Glomerular endothelial cell (primary cell): ENCODE data around the gene ARL15. TPM values are rescaled to one million over a fixed set of nuclear protein-coding genes. Genes with fewer than 3 reads are reported as not detected.

Source experiments
- DNase-seq: peaks from one replicate; pipeline ENCODE4 v3.0.0-alpha.2; 2011; ENCODE audit warnings: low read depth, low spot score; ENCODE audit errors: extremely low read depth
- total RNA-seq: library from RNA; depleted of rRNA; stranded (reverse); fragments of >200 nt; gene quantifications from 2 replicates; pipeline ENCODE4 v1.2.3, GENCODE V29; 2015

ARL15 gene
- total RNA-seq, 1 donor from 2014 or later, result 30.1 TPM

DNA sequence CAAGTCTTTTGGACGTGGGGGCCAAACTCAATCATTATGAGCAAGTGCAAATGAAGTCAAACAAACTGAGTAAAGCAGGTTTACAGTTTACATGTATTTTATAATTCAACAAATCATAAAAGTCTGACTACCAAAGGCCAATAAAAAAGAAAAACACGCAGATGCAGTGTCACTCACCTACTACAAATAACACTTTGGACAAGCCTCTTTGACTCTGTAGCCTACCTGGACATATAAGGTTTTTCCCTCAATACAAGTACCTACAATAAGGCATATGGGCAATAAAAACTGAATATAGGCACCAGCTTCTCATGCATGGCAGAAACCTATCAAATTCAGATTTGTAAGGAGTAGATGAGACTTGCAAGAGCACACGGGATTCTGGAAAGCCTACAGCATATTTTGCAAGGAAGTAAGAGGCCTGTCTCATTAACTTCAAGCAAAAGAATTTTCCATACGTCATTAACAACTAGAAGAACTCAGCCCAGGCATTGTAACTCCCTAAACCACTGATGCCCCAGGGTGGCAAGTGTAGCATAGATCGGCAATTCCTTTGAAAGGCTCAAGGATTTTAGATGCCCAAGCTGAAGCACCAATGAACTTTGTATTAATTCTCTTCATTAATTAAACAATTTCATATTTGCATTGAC, 21.7 kb downstream of the ARL15 start:
- DNase-seq, result no peak

DNA sequence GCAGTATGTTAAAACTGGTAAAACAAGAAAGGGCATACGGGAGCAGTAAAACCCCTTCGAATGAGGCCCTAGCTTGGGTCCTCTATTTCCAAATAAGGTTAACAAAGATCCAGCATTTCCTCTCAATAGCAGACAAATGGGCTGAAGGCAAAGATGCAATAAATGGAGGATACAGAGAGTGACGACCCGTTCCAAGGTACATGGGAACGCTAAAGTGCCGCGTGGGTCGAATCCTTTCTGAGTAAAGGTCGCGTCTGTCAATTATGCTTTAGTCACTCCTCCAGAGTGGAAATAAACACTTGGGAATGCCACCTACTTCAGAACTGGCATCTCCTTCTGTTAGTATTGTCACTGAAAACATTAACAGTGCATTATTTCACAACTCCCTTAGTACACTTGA, 24.7 kb downstream of the ARL15 start:
- DNase-seq, result no peak

DNA sequence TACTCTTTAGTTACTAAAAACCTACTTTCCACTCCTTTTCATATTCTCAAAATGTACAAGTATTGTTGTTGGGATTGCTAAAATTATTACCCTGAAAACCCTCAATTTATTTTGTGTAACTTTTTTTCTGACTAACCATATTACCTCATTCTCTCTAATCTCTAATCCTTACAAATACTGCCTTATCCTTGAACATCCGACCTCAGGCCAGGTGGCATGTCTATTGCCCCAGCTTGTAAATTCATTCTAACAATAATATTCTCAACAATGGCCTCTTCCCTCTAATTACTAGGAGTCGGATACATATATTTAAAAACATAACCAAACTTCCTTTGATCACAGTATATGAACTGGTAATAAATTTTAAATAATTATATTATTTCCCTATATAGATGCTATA, 25.8 kb downstream of the ARL15 start:
- no peak for DNase-seq

DNA sequence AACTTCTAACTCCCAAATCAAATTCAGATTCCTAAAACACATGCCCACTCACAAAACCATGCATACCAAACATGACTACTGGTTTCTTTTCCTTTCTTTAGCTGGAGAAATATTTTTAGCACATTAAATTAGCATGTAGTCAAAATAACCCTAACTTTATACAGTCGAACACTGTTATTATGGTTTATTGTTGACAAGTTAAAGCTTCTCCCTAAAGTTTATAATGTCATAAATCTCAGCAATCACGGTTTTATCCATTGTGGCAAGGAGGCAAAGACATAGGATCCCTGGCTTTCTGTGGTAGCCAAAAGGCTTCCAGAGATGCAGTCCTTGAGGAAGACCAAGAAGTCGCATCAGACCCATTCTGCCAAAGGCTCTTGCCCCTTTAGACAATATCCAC, 27.5 kb downstream of the ARL15 start:
- DNase-seq, result no peak

DNA sequence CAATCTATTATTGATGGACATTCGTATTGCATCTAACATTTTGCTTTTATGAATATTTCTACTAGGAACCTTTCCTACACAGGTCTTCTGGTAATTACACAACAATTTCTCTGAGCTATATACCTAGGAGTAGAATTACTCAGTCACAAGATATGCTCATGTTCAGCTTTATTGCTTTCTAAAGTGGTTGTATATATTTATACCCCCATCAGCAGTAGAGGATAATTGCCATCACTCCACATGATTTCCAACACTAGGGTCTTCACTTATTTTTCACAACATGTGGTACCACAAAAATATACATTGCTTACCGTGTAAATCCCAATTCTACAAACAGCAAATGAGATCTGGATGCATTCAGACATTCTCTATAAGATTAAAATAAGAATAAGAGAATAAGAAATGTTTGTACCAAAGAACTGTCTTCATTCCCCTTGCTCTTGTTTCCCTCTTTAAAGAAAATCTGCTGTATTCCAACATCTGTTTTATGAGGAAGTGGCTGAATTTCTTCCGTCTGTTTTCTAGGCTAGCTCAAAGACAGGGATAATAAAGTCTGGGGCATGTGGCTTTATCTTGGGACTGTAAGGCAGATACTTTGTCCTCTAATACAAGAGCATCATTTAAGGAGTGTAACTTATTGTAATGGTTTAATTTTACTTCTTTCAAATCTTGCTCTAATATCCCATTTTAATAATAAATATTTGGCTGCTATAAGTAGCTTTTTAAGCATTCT, 28.2 kb downstream of the ARL15 start:
- DNase-seq, result no peak

DNA sequence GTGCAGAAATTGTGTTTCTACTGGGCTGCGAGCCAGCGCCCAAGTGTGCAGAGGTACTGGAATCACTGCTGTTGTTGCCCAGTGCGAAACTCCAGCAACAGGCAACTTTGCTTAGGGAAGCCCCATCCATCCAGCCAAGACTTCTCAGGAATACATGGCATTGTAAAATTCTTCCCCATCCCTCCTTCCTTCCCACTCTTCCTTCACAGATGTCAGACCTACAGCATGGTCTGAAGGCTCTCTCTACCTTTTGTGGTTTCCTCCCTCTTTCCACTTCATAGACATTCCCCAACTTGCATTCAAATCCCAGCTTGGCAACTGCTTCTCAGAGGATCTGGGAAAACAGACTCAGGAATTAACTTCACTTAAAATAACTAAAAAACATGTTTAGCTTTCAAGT, 30.4 kb downstream of the ARL15 start:
- no peak for DNase-seq

DNA sequence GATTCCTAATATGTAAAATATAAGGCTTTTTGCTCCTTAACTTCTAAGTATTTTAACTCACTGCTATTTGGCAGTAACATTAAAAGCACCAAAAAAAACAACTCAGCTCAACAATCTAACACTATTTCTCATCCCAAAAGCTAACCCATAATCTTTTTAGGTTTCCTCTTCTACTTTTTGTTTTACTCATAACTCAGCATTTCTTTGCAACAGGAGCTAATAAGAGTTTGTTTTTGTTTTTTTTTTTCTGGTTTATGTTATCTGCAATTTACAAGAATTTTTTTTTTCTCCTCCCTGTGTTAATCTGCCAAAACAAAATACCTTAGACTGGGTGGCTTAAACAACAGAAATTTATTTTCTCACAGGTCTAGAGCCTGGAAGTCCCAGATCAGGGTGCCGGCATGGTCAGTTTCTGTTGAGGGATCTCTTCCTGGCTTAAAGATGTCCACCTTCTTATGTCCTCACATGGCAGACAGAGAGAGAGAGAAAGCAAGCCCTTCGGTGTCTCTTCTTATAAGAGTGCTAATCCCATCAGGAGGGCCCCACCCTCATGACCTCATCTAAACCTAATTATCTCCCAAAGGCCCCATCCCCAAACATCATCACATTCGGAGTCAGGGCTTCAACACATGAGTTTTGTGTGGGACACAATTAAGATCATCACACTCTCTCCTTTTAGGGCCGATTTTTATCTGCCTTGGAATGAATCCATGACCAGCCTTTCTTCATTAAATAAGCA, 31.2 kb downstream of the ARL15 start:
- no peak for DNase-seq

DNA sequence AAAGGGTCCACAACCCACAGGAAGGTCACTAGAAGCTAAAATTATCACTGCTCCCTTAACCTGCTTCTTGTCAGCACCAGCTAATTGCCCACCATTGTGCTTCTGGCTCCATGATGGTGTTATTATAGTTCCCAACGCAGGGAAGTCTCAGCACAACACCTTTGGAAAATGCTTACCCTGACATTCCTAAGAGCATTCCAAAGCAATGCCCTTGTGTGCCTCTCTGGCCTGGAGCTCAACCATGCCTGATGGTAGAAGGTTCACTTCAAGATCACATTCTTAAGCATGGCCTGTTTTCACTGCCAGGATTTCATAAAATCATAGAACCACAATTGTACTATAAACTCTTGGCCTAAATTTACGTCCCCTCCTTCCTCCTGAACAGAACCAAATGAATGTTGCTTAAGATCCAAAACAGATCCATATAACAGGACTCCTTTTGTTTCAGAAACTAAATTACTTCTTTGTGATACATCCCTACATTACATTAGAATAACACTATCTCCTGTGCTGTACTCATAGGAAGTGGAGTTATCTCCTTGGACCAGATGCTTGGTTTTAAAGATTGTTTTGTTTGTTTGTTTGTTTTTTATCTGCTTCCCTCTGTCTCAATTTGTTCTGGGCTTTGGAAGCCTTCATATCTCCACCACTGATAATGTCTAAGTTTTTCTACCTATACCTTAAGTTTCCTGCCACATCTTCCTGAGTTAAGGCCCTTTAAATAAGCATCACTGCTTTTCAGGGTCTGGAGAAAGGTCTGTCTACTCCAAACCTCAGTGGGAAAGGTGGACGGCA, 32.1 kb downstream of the ARL15 start:
- no peak for DNase-seq

DNA sequence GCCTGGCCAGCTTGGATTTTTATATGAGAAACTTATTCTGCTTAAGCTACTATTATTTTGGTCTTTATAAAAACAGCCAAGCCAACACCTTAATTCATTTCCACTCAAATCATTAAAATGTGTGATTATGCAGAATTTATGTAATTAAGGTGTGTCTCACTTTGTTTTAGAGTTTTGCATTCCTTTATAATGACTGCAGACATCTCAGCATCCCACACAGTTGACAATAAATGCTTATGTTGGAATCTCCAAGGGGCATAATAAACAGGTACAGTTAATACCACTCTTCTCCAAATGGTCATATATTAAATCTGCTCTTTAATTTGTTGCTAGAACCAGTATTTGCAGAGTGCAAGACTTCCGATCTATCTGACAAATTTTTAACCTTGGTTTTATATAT, 34.3 kb downstream of the ARL15 start:
- DNase-seq, result no peak

DNA sequence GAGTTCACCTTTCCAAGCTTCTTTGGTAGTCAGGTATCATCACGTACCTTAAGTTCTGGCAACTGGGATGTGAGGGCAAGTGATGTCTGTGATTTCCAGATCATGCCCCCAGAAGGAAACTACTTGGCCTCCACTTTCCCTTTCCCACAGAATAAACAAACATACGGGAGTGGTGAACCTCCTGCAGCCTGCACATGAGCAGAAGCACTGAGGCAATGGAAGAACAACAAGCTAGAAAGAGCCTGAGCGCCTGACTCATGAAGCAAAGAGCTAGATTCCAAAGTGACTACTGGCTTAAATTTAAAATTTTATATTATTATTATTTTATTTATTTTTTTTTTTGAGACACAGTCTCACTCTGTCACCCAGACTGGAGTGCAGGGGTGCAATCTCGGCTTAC, 35.0 kb downstream of the ARL15 start:
- DNase-seq, result no peak

DNA sequence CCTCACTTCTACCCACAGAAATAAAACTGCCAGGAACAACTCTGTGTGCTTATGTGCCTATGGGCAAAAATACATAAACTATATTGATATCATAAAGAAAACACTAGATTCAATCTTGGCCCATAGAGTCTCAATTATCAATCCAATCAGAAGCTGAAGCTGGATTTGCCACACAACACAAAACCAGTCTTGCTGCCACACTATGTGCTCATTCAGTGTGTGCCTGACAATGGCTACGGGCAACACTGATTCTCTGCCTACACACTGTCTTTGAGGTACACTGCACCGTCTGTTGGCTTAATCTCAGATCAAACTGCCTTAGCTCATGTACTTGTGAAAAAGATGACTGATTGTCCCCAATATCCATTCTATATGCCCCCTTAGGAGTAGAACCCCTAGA, 35.4 kb downstream of the ARL15 start:
- no peak for DNase-seq

DNA sequence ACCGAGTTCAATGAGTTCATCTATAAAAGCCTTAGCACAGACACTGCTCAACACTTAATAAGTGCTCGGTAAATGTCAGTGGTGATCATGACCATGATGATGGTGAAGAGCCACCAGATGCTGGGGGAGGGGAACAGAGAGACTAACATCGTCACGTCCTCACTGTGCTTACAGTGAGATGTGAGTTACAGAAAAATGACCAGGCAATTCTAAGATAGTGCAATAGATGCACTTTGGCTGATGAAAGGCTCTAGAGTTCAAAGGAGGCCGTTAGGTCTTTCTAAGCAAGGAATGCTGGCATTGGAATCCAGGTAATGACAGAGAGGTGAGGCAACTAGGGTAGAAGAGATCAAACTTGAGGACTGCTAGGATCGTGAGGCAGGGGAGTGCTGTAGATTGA, 36.7 kb downstream of the ARL15 start:
- no peak for DNase-seq

DNA sequence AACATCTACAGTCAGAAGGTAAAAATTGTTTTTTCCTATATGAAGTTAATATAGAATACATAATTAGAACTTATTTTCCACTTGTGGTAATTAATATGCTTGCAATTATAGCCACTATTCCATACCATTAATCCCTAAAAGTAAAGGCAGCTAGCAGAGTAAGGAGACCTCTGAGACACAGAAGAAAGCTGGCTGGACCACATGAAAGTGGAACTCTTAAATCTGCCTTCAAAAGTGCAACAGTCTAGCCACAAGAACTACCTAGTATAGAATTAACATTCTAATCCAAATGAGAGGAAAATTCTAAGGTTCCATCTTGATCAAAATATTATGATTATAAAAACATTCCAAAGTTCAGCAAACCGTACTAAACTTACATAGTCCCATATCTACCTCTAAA, 37.6 kb downstream of the ARL15 start:
- no peak for DNase-seq

DNA sequence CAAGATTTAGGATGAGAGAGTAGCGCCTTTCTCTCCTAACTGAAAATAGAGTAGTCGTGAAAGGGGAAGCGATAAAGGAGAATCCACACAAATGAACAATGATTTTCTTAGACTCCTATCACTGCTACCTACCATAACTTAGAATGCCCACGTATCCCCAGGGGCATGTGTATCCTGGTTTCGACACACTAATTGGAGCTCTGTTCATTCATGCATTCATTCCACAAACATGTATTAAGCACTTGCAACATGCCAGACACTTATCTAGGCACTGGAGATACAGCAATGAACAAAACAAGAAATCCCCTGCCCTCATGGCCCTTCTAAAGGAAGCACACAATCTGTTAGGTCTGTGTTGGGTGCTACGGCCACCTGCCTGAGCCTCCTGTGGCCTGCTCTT, 40.0 kb downstream of the ARL15 start:
- DNase-seq, result no peak

DNA sequence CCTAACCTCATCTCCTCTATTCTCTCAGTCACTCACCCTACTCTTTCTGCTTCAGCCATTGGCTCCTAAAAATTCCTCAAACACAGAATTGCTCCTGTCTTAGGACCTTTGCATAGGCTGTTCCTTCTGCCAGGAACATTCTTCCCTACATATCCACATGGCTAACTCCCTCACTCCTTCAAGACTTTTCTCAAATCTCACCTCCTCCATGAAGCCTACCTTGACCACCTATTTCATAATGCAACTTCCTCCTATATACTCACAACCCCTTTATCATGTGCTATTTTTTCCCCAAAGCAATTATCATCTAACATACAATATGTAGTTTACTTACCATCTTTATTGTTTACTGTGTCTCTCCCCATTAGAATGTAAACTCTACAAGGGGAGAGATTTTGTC, 45.8 kb downstream of the ARL15 start:
- DNase-seq, result no peak

DNA sequence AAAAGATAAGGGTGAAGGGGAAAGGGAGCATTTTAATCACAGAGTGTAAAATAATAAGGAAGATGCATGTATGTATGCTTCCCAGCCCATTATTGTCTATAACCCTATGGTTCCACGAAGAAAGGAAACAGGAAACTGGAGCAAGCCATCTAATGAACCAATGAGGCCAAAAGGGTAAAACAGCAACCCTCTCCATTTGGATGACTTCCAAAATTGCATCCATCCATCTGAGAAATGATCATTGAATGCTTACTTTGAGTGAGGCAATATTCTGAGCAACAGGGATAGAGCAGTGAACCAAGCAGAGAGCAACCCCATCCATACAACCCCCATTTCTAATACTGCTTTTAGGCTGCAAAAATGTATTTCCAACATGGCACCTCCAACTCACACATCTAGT, 46.9 kb downstream of the ARL15 start:
- no peak for DNase-seq

DNA sequence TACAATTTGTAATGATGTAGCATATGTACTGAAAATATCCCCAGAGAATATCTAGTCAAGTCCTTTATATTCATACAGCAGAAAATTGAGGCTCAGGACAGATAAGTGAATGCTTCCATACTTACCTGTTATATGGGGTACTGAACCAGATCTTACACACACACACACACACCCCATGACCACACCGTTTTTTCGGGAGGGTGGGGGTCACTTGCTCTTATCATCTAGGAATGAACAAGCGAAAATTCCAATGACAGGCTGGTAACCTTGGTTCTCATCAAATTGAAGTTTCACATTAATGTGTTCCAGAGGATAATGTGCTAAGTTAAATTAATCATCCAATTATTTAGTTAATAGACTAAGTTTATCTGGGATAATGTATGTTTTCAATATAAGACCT, 48.8 kb downstream of the ARL15 start:
- no peak for DNase-seq

DNA sequence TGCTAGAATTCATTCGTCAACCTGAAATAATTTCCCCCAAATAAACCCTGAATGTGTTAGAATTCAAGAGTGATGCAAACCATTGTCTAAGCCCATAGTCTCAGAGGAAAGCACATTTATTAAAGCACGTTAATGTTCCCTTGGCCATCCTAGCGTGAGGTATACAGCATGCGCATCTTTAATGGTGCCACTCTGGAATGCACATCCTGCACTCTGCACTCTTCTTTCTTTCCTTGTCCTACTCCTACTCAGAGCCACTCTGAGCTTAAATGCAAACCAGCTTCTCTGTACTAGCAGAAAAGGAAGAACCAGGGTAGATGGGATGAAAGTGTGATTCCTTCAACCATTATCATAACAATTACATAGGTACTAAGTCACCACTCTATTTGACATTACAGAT, 50.4 kb downstream of the ARL15 start:
- no peak for DNase-seq

DNA sequence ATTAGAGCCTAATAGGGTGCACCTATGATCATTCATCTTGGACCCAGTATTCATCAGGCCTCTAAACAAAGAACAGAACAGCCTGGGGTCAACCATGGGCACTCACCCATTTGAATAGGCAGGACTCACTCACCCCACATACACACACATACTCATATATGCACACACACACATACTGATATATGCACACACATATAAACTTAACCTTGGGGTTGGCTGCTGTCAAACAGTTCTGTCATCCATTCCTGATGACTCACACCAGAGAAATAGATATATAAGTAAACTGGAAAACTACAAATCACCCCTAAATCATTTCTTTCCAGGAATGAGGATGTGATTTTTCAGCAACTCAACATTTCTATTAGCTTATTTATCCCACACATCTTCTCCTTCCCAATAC, 51.3 kb downstream of the ARL15 start:
- DNase-seq, result no peak

DNA sequence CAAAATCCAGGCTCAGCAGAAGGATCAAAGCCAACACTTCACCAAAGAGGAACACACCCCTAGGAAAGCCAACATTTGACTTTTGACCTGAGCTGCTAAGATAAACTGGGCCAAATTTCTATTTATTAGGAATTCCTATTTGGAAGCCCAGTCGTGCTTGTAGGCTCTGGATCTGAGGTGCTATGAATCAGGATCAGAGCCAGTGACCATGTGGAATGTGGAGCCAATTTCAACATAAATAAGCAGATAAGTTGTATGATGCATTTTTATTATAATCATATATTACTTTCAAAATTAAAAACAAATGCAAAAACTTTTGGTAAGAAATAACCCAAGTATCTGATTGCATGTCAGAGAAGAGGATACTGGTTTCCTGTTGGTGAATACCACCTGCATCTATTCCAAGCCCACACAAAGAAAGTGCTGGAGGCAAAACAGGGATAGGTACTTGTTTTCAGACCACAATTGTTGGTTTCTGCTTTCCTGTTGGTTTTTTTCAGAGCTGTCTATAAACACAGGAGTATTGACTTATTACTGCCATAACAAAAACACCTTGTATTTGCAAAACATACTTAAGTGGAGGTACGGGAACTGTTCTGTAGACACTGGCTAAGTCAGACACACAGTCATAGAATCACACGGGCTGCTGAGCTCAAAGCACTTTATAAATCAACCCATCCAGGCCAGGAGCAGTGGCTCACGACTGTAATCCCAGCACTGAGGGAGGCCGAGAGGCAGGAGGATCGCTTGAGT, 52.8 kb downstream of the ARL15 start:
- no peak for DNase-seq
